Colon (tissue), 2 donors: ENCODE data around the gene TMEM40.
"Not testable (repeated sequence)": the region's sequence is repeated elsewhere in the genome, so short reads cannot be mapped to it uniquely, and the experiment has no call there.

Experiments used
- FAIRE-seq: peaks from 2 replicates; lab custom pipeline; 2012; peaks lifted over from hg19 to GRCh38; lab: Jason Lieb, UNC
- donor health status: control.
- donor health status: control.

Gene TMEM40

DNA sequence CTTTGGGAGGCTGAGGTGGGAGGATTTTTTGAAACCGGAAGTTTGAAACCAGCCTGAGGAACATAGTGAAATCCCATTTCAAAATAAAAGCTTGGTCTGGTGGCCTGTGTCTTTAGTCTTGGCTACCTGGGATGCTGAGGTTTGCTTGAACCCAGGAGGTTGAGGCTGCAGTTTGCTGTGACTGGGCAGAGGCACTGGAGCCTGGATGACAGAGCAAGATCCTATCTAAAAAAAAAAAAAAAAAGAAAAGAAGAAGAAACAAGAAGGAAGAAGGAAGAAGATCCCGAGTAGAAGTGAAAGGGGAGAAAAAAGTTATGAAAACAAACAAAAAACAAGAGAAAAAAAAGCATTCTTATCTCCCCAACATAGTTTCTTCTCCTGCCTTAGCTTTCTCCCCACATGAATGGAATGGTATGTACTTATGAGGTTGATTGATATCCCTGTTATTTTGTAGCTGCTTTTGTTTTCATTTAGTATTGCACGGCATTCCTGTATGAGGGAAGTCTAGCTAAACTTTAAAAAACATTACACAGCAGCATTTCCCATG lies 42.4 kb downstream of the TMEM40 start:
- FAIRE-seq: no peak

GRCh38 chr3:12714278-12714677 lies 44.8 kb downstream of the TMEM40 start:
- FAIRE-seq: no peak

DNA sequence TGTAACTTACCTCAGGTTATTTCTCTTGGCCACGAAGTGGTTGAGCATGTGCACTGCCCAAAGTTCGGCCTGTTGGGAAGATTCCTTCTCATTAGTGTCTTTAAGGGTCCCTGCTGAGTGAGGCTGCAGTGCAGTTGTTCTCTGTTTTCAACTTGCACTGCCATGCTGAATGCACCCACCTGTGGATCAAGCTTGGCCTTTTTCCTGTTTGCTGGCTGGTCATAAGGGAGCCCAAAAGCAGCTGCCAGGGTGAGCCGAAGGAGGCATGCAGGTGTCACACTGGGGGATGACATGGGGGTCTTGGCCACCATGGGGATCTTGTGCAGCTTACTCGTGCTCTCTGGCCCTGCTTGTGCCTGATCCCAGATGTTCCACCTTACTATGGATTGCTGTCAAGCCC lies 49.0 kb downstream of the TMEM40 start:
- no peak for FAIRE-seq

DNA sequence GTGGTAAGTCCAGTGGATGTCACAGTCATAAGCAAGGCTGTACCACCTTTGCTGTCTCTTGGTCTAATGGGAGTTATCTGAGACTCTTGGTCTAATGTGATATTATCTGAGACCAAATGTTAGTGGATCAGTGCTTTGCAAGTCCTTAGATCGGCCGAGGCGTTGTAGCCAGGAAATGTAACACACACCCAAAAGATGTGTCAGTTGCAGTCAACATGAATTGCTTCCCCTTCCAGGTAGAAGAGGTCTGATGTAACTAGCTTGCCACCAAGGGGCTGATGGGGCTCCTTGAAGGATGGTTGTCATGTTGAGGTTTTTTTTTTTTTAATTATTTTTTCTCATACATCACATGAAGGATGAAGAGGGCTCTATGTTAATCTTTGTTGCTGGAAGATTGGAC lies 49.7 kb downstream of the TMEM40 start:
- no peak for FAIRE-seq

DNA sequence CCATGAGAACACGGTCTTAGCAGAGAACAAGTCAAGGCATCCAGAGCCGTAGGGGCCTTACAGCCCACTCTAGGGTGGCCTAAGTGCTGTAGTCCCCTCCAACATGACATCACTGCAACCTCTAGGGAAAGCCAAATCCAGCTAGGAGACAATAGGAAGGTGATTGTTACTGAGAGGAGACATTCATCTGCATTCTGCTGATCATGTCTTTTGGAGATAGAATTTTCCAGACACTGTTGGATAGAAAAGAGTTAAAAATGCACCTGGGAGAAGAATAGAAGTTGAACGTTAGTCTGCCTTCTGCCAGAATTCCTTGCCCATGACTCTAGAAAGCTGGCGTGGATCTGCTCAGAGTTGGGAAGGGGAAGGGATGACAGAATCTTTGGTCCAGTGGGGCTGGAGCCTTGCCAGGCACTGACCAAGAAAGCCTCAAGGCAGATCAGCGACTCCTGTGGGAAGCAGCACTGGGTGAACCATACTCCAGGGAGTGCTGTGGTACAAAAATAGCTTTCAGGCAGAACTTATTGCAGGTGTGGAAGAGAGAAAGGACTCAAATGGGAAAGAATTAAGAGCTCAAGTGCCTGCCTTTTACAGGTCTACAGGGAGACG lies 50.4 kb downstream of the TMEM40 start:
- no peak for FAIRE-seq

DNA sequence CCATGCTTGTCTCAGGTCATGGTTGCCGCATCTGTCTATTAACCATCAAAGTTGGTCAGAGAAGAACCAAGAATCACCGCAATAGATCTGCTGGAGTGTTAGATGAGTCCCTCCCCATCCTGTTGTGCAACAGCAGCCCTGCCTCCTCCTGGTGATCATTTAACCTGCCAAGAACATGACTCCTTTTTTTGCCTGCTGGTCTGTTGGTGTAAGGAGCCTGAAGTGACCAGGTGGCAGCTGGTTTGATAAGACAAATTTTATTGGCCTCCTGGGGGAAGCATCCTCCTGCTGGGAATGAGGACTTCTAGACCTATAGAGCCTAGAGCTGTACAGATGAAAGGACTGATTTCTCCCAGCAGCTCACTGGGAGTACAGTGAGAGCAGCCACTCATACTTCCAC lies 51.6 kb downstream of the TMEM40 start:
- FAIRE-seq: no peak

- FAIRE-seq: no peak
These were observed 52.4 kb downstream of the TMEM40 start for GRCh38 chr3:12706504-12707253.

- no peak for FAIRE-seq
These were observed 53.1 kb downstream of the TMEM40 start for GRCh38 chr3:12705981-12706380.

- no peak for FAIRE-seq
These were observed 53.6 kb downstream of the TMEM40 start for GRCh38 chr3:12705374-12705926.

DNA sequence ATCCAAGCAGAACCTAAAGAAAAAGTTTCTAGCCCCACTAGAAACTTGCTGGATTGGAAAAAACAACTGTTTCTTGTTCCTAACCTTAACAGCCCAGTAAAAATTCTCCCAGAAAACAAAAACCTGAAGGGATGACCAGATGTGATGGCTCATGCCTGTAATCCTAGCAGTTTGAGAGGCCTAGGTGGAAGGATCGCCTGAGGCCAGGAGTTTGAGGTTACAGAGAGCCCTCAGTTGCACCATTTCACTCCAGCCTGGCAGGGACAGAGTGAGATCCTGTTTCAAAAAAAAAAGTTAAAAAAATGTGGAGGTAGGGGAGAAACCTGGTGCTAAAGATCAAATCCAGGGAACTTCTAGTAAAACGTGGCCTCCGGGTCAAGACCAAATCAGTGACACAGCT lies 56.6 kb downstream of the TMEM40 start:
- FAIRE-seq: no peak

DNA sequence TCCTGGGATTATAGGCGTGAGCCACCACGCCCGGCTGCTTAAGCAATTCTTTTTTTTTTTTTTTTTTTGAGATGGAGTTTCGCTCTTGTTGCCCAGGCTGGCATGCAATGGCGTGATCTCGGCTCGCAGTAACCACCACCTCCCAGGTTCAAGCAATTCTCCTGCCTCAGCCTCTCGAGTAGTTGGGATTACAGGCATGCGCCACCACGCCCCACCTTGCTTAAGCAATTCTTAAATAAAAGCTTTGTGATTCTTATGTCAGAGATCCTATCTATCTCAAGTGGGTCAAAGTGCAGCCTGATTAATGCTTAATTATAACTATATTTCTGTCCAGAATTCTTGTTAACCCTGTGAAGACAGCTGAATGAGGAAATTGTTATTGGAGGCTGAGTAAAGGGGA lies 57.5 kb downstream of the TMEM40 start:
- not testable (repeated sequence) for FAIRE-seq

DNA sequence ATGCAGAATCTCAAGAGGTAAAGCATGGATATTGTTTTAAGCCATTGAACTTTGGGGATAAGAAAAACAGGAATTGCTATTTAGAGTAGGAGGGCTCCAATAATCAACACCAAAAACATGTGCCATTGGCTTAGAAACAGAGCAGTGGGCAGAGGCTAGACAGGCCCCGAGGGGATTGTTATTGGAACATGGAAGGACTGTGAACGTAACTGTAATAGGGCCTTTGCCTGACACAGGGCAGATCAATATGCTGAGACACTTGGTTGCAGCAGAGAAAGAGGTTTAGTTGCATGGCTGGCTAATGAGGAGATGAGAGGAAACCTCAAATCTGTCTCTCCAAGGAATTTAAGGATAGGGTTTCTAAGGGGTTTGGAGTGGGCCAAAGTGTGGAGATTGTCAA lies 58.3 kb downstream of the TMEM40 start:
- no peak for FAIRE-seq

DNA sequence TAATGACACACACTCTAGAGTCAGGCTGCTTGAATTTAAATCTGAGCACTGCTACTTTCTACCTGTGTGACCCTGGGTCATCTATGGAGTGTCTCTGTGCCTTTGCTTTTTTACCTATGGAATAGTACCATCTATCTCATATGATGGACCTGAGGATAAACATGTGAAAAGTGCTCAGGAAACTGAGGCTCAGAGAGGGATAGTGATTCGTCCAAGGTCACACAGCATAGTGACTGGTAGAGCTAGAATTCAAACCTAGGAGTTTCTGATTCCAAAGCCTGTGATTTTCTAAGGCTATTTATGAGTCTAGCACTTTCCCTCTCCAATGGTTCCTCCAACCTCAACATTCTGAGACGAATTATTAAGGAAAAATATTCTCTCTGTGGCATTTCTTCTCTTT lies 63.1 kb downstream of the TMEM40 start:
- FAIRE-seq: no peak

DNA sequence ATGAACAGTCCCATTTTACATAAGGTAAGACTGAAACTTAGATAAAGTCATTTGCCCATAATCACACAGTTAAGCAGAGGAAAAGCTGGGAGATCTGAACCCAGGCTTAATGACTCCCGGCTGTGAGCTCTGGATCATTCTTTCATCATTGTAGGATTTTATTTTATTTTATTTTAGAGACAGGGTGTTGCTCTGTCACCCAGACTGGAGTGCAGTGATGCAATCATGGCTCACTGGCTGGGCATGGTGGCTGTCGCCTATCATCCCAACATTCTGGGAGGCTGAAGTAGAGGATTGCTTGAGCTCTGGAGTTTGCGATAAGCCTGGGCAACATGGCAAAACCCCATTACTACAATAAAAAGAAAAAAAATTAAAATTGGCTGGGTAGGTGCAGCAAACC lies 63.9 kb downstream of the TMEM40 start:
- FAIRE-seq: no peak

DNA sequence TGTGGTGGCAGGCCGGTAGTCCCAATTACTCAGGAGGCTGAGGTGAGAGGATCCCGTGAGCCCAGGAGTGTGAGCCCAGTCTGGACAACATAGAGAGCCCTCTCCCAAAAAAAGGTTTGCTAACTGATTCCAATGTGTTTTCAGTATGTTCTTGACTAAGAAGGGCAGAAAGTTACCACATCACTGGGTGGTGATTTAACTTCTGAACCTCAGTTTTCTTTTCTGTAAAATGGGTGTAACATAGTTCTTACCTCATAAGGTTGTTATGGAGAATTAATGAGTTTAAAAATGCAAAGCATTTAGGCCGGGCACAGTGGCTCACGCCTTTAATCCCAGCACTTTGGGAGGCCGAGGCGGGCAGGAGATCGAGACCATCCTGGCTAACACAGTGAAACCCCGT lies 66.6 kb downstream of the TMEM40 start:
- no peak for FAIRE-seq

- FAIRE-seq: no peak
These were observed 68.9 kb downstream of the TMEM40 start for GRCh38 chr3:12689997-12690711.

DNA sequence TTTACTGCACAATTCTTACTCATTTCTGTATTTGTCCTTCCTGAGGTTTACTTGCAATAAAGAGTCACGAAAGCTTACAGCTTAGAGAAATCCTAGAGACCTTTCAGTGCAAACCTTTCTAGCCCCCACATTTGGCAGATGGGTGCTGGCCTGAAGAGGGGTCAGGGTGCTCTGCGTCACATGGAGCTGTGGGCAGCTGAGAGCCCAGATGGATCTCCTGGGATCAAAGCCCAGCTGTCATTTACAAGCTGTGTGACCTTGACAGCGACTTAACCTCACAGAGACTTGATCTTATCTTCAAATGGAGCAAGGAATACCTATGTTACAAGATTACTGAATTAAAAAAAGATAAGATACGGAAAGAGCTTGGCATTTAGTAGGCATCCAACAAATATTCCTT lies 71.1 kb downstream of the TMEM40 start:
- no peak for FAIRE-seq

DNA sequence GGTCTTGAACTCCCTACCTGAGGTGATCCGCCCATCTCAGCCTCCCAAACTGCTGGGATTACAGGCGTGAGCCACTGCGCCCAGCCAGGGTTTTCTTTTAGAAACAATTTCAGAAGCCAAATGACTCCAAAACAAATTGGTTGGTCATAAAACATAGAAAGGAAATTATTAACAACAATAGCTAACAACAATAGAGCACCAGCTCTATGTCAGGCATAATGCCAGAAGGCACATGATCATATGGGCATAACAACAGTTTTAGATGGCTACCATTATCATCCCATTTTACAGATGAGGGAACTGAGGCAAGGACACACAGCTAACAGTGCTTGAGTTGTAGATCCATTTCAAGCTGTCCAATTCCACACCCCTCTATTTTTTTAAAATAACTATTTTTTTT lies 73.0 kb downstream of the TMEM40 start:
- FAIRE-seq: no peak
